Endothelial cell of umbilical vein (primary cell): Measurements from ENCODE around the gene GRIA1. TPM values are rescaled to one million over a fixed set of nuclear protein-coding genes. Genes with fewer than 3 reads are reported as not detected.

ENCODE experiments used
- BruUV-seq: library from RNA; stranded (reverse); fragments of 400-500 nt; replicated peaks from 2 replicates; lab custom pipeline; 2021; lab: Mats Ljungman, UMichigan
- CTCF ChIA-PET: fragments of 300-600, 350-600 bp; sonication (Branson Sonifier 250); formaldehyde crosslinking; loops from one replicate; lab custom pipeline; 2021; ENCODE audit warnings: antibody characterized with exemption, inconsistent platforms; lab: Charles Lee
- POLR2A ChIA-PET: fragments of 300-600, 350-600 bp; sonication (Branson Sonifier 250); formaldehyde crosslinking; loops from one replicate; lab custom pipeline; 2021; ENCODE audit warnings: antibody characterized with exemption, inconsistent platforms; lab: Charles Lee
- DNase-seq: peaks from one replicate; pipeline ENCODE4 v3.0.0-alpha.2; 2011; ENCODE audit warnings: low read depth, low spot score
- FAIRE-seq: peaks from 2 replicates; lab custom pipeline; 2011; peaks lifted over from hg19 to GRCh38; lab: Jason Lieb, UNC
- H2AFZ ChIP-seq: 2 replicates; pipeline ENCODE4 v1.6.0; 2012; ENCODE audit warnings: low read depth, low read length, control low read depth, inconsistent platforms
- H3K27ac ChIP-seq: 2 replicates; pipeline ENCODE4 v1.5.1; 2011; ENCODE audit warnings: low read depth, mild to moderate bottlenecking, control low read depth, low read length, moderate library complexity; ENCODE audit not compliant: insufficient read depth
- H3K27me3 ChIP-seq, 2 experiments: 2 replicates each; pipeline versions ENCODE4 v1.6.0 to v1.6.1; 2011; ENCODE audit warnings: low read length in 2 of 2, mixed read lengths in 1 of 2; ENCODE audit not compliant: control insufficient read depth in 2 of 2, insufficient read depth in 2 of 2
- H3K36me3 ChIP-seq, 2 experiments: 2 replicates in 1 of 2; 3 replicates in 1 of 2; pipeline ENCODE4 v1.5.1; 2011; ENCODE audit warnings: low read length in 2 of 2, mild to moderate bottlenecking in 1 of 2, moderate library complexity in 1 of 2; ENCODE audit not compliant: control insufficient read depth in 2 of 2, insufficient read depth in 2 of 2; ENCODE audit errors: extremely low read depth in 1 of 2
- H3K4me1 ChIP-seq: 3 replicates; pipeline ENCODE4 v1.5.1; 2011; ENCODE audit warnings: mild to moderate bottlenecking, low read length; ENCODE audit not compliant: control insufficient read depth, insufficient read depth; ENCODE audit errors: extremely low read depth
- H3K4me2 ChIP-seq: 2 replicates; pipeline ENCODE4 v1.6.1; 2011; ENCODE audit warnings: low read length, control low read depth, mixed read lengths; ENCODE audit not compliant: insufficient read depth
- H3K4me3 ChIP-seq, 3 experiments: fragments of 200-600 bp in 1 of 3; sonication (generic), shearing (Covaris generic) in 1 of 3; replicated peaks in 1 of 3; 2 replicates each; pipeline ENCODE4 v1.5.1; 2011 to 2016; ENCODE audit warnings: control low read depth in 3 of 3, low read length in 3 of 3, mild to moderate bottlenecking in 2 of 3, inconsistent platforms in 1 of 3, low read depth in 1 of 3, moderate library complexity in 1 of 3; ENCODE audit not compliant: insufficient read depth in 1 of 3
- H3K79me2 ChIP-seq: 2 replicates; pipeline ENCODE4 v1.6.0; 2012; ENCODE audit warnings: low read length, inconsistent platforms; ENCODE audit not compliant: control insufficient read depth, insufficient read depth
- H3K9ac ChIP-seq: replicated peaks from 2 replicates; pipeline ENCODE3; 2011; ENCODE audit warnings: low read length, control low read depth; ENCODE audit not compliant: insufficient read depth; ENCODE audit errors: extremely low read depth
- H3K9me1 ChIP-seq: replicated peaks from 3 replicates; pipeline ENCODE4 v1.6.0; 2011; ENCODE audit warnings: mild to moderate bottlenecking, low read length; ENCODE audit not compliant: control insufficient read depth, insufficient read depth; ENCODE audit errors: extremely low read depth
- H3K9me3 ChIP-seq: replicated peaks from 2 replicates; pipeline ENCODE4 v1.5.1; 2012; ENCODE audit warnings: low read length, inconsistent platforms; ENCODE audit not compliant: control insufficient read depth, insufficient read depth
- H4K20me1 ChIP-seq: replicated peaks from 2 replicates; pipeline ENCODE3; 2011; ENCODE audit warnings: mild to moderate bottlenecking, low read length; ENCODE audit not compliant: control insufficient read depth, insufficient read depth; ENCODE audit errors: extremely low read depth
- EZH2 ChIP-seq: IDR thresholded peaks from 2 replicates; pipeline ENCODE4 v1.6.1; 2012; ENCODE audit warnings: borderline replicate concordance, low read depth, mild to moderate bottlenecking, moderate library complexity, low read length, inconsistent platforms; ENCODE audit not compliant: severe bottlenecking
- FOS ChIP-seq: IDR thresholded peaks from 2 replicates; pipeline ENCODE4 v1.6.1; 2011; ENCODE audit warnings: mild to moderate bottlenecking, low read length, moderate library complexity, borderline replicate concordance; ENCODE audit not compliant: insufficient read depth
- GATA2 ChIP-seq: IDR thresholded peaks from 2 replicates; pipeline ENCODE4 v1.7.0; 2011; ENCODE audit warnings: low read depth, mild to moderate bottlenecking, moderate library complexity, mixed read lengths, low read length; ENCODE audit not compliant: insufficient read length, insufficient read depth
- JUN ChIP-seq: IDR thresholded peaks from 2 replicates; pipeline ENCODE4 v1.6.1; 2011; ENCODE audit warnings: borderline replicate concordance, low read depth; ENCODE audit not compliant: insufficient read length, insufficient read depth
- MYC ChIP-seq: IDR thresholded peaks from one replicate; pipeline ENCODE4 v1.6.1; 2011; ENCODE audit warnings: mild to moderate bottlenecking, low read depth, low read length
- POLR2A ChIP-seq: IDR thresholded peaks from 2 replicates; pipeline ENCODE4 v1.6.1; 2012; ENCODE audit warnings: low read depth, mild to moderate bottlenecking, control low read depth, low read length
- POLR2AphosphoS5 ChIP-seq: IDR thresholded peaks from 2 replicates; pipeline ENCODE4 v1.6.1; 2012; ENCODE audit warnings: low read depth, mild to moderate bottlenecking, control low read depth, low read length, moderate library complexity; ENCODE audit not compliant: insufficient read depth
- dilution Hi-C: fragments of 300-500 bp; cut with MboI; formaldehyde crosslinking; loops from one replicate; pipeline ENCODE4 v1.15.0; 2019; ENCODE audit warnings: low sequenced_read_pairs; ENCODE audit not compliant: extremely low pct_ligation_motif_present
- intact Hi-C: fragments of 100-400 bp; cut with micrococcal nuclease; formaldehyde crosslinking; loops from one replicate; pipeline ENCODE4 v1.10.0; 2022
- polyA plus RNA-seq, 4 experiments: library from polyadenylated mRNA; depleted of rRNA in 3 of 4; stranded (reverse) in 3 of 4; unstranded in 1 of 4; fragments of >200 nt; gene quantifications; 2 replicates each; pipeline versions ENCODE4 v1.2.1 to v1.2.3, GENCODE V29; 2011 to 2012; ENCODE audit warnings: missing spikeins in 1 of 4
- total RNA-seq: library from RNA; stranded (reverse); gene quantifications from 2 replicates; pipeline ENCODE4 v1.2.3, GENCODE V29; 2021
- TF ChIP-seq, protein P1 (sequence below), 2 donors: IDR thresholded peaks; 1 replicate in 1 of 2; 2 replicates in 1 of 2; pipeline ENCODE4 v1.5.1; 2011; ENCODE audit warnings: low read length in 2 of 2, mild to moderate bottlenecking in 2 of 2, moderate library complexity in 2 of 2, control low read depth in 1 of 2, inconsistent platforms in 1 of 2, low read depth in 1 of 2; ENCODE audit not compliant: insufficient read depth in 1 of 2; ENCODE audit errors: extremely low read depth in 1 of 2
- TF ChIP-seq, protein P2 (sequence below): IDR thresholded peaks from 2 replicates; pipeline ENCODE4 v1.6.1; 2011; ENCODE audit not compliant: insufficient read depth, insufficient read length

The GRIA1 gene
- total and polyA plus RNA-seq, 2 donors (not counting 3 experiments of a cell fraction or from before 2014, with no cell fraction given), result not detected

DNA sequence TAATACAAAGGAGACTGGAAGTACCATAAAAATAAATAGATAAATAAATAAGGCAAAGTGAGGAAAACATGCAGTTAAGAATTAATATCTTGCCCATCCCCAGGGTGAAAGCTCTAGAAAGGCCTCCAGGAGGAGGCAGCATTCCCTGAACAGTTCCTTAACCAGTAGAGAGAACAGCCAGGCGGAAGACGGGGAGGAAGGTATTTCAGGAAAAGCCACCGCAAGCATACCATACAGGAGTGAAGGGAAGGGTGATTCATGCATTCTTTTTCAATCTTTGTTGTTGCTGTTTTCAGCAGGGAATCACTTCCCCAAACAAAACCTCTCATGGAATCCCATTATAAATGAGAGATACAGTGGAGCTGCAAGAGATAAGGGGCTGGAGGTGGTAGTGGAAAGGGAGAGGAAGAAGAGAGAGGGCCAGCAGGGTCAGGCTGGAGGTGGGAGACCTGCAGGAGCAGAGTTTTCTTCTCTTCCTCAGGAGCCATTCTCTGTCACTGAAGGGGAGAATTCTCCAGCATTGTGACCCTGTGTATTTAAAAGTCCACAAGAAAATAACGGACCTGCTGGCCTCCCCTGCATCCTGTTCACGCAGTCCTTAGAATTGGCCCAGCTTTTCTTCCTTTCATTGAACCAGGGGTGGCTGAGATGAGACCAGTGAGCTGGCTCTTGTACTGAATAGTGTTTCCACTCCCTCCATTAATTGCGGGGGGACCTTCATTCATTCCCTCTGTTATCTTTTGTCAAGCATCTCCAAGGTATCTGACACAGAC, 292.3 kb downstream of the GRIA1 start:
- BruUV-seq, result no TSS peak
- H3K36me3 ChIP-seq, result no peaks in the 10 kb centered on the region
- no peak overlapping the region for H3K4me2 ChIP-seq
- no peaks in the 10 kb centered on the region for H3K9me1 ChIP-seq
- FAIRE-seq (no peak), DNase-seq (no peak)
- ChIA-PET POLR2A (no interaction called here), CTCF (no interaction called here)
- no peaks in the 10 kb centered on the region for H3K27me3 ChIP-seq
- TF ChIP-seq EZH2, result no peak
- TF ChIP-seq MYC, result no peak
- no peak overlapping the region for H2AFZ ChIP-seq
- H3K4me3 ChIP-seq, result no peak overlapping the region
- intact Hi-C loops, result loop anchor here (10.0 kb wide), 1 partner anchor 182 kb away; no protein-coding TSS in a partner anchor
- no peaks in the 10 kb centered on the region for H4K20me1 ChIP-seq
- no peaks in the 10 kb centered on the region for H3K4me1 ChIP-seq
- H3K27ac ChIP-seq, result no peak overlapping the region
- no peak overlapping the region for H3K9ac ChIP-seq
- dilution Hi-C loops, result no loop called here
- H3K79me2 ChIP-seq, result no peaks in the 10 kb centered on the region
- H3K9me3 ChIP-seq, result no peaks in the 10 kb centered on the region

DNA sequence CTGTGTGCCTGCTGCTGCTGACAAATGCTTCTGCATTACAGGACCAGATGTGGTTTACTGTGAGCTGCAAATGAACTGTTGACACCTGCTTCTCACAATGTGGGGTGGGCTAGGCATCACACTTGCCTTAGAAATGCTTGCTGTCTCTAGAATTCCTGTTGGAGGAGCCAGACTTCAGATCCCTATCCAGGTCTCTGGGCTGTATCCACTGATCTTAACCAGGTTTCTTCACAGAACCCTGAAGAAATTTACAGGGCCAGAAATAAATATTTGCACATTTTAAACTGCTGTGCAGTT, 292.8 kb downstream of the GRIA1 start:
- Histone ChIP-seq H3K9me3 (no peaks in the 10 kb centered on the region), H3K36me3 (no peaks in the 10 kb centered on the region), H4K20me1 (no peaks in the 10 kb centered on the region), H3K9ac (no peak overlapping the region), H3K4me2 (no peak overlapping the region), H3K9me1 (no peaks in the 10 kb centered on the region), H3K4me1 (no peaks in the 10 kb centered on the region), H3K4me3 (no peak overlapping the region), H2AFZ (no peak overlapping the region), H3K79me2 (no peaks in the 10 kb centered on the region), H3K27ac (no peak overlapping the region), H3K27me3 (no peaks in the 10 kb centered on the region)
- POLR2A ChIA-PET, result no interaction called here
- FAIRE-seq (no peak), DNase-seq (no peak)
- dilution Hi-C loops, result no loop called here
- CTCF ChIA-PET, result no interaction called here
- no peak for TF ChIP-seq POLR2A
- TF ChIP-seq EZH2, result no peak
- no peak for TF ChIP-seq MYC
- TF ChIP-seq, protein P1, sequence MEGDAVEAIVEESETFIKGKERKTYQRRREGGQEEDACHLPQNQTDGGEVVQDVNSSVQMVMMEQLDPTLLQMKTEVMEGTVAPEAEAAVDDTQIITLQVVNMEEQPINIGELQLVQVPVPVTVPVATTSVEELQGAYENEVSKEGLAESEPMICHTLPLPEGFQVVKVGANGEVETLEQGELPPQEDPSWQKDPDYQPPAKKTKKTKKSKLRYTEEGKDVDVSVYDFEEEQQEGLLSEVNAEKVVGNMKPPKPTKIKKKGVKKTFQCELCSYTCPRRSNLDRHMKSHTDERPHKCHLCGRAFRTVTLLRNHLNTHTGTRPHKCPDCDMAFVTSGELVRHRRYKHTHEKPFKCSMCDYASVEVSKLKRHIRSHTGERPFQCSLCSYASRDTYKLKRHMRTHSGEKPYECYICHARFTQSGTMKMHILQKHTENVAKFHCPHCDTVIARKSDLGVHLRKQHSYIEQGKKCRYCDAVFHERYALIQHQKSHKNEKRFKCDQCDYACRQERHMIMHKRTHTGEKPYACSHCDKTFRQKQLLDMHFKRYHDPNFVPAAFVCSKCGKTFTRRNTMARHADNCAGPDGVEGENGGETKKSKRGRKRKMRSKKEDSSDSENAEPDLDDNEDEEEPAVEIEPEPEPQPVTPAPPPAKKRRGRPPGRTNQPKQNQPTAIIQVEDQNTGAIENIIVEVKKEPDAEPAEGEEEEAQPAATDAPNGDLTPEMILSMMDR (IDR thresholded peaks at IDR 0.05; ENCODE audit: extremely low read depth in 1 of 2, insufficient read depth in 1 of 2, low read depth in 1 of 2, low read length in 2 of 2), result no peak
- no peak for TF ChIP-seq JUN
- no peak for TF ChIP-seq POLR2AphosphoS5
- TF ChIP-seq, protein P2, sequence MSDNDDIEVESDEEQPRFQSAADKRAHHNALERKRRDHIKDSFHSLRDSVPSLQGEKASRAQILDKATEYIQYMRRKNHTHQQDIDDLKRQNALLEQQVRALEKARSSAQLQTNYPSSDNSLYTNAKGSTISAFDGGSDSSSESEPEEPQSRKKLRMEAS, result no peak
- TF ChIP-seq FOS, result no peak
- TF ChIP-seq GATA2, result no peak
- intact Hi-C loops, result loop anchor here (10.0 kb wide), 1 partner anchor 181 kb away; no protein-coding TSS in a partner anchor
- no TSS peak for BruUV-seq
